ENCODE measurements around the gene KCTD14.
"Not testable (repeated sequence)": the region's sequence is repeated elsewhere in the genome, so short reads cannot be mapped to it uniquely, and the experiment has no call there.

Gene KCTD14

GRCh38 chr11:78022397-78023396 is at the start of gene KCTD14:
KCTD14 (minus strand) TSS chr11:78023276; CDS start chr11:78023249, 27 bp downstream.
- DNase-seq, result no peak

- DNase-seq, result no peak
Measured at GRCh38 chr11:78072455-78072854, 49.4 kb upstream of the KCTD14 start.

- no peak for DNase-seq
Measured at GRCh38 chr11:78071717-78072116, 48.6 kb upstream of the KCTD14 start.

- DNase-seq, result no peak
Measured at GRCh38 chr11:78070621-78071020, 47.5 kb upstream of the KCTD14 start.

GRCh38 chr11:78069465-78069864 is 46.4 kb upstream of the KCTD14 start:
- no peak for DNase-seq

- DNase-seq, result no peak
Measured at GRCh38 chr11:78067704-78068103, 44.6 kb upstream of the KCTD14 start.

GRCh38 chr11:78066471-78066870 is 43.4 kb upstream of the KCTD14 start:
- no peak for DNase-seq

- DNase-seq, result no peak
Measured at GRCh38 chr11:78065203-78065602, 42.1 kb upstream of the KCTD14 start.

GRCh38 chr11:78063440-78064181 is 40.5 kb upstream of the KCTD14 start, which contains the start of gene THRSP:
THRSP (plus strand) TSS chr11:78063861; CDS start chr11:78063882, 21 bp downstream.
- no peak for DNase-seq

- no peak for DNase-seq
Measured at GRCh38 chr11:78062671-78063070, 39.6 kb upstream of the KCTD14 start.

GRCh38 chr11:78061921-78062311 is 38.8 kb upstream of the KCTD14 start:
- no peak for DNase-seq

- DNase-seq, result no peak
Measured at GRCh38 chr11:78061088-78061920, 38.2 kb upstream of the KCTD14 start.

- DNase-seq, result no peak
Measured at GRCh38 chr11:78060533-78060932, 37.5 kb upstream of the KCTD14 start.

GRCh38 chr11:78059749-78060328 is 36.8 kb upstream of the KCTD14 start:
- not testable (repeated sequence) for DNase-seq

- no peak for DNase-seq
Measured at GRCh38 chr11:78057462-78058055, 34.5 kb upstream of the KCTD14 start.

GRCh38 chr11:78056093-78056492 is 33.0 kb upstream of the KCTD14 start:
- DNase-seq, result no peak

GRCh38 chr11:78054971-78055370 is 31.9 kb upstream of the KCTD14 start:
- DNase-seq, result no peak

GRCh38 chr11:78050964-78051831 is 28.1 kb upstream of the KCTD14 start:
- DNase-seq, result no peak

- no peak for DNase-seq
Measured at GRCh38 chr11:78049348-78049747, 26.3 kb upstream of the KCTD14 start.

GRCh38 chr11:78048561-78048960 is 25.5 kb upstream of the KCTD14 start:
- no peak for DNase-seq

- DNase-seq, result no peak
Measured at GRCh38 chr11:78046486-78046854, 23.4 kb upstream of the KCTD14 start.

Measured in CD4-positive, alpha-beta T cell treated with Interleukin-6 for 4 hours (primary cell).